Natural killer cell (primary cell): ENCODE measurements around the gene BRD3. TPM values are rescaled to one million over a fixed set of nuclear protein-coding genes. Genes with fewer than 3 reads are reported as not detected.

Source experiments
- ATAC-seq, 3 donors: fragments of 150-1000 bp in 2 of 3; fragments of 200-7000 bp in 1 of 3; cut with Tn5 transposase; 1 replicate in 1 of 3; 2 replicates in 2 of 3; pipeline ENCODE4 v1.10.0; 2021; ENCODE audit warnings: mild to moderate bottlenecking in 2 of 3, moderate library complexity in 2 of 3
- DNase-seq, 2 donors: peaks; one replicate each; pipeline versions ENCODE4 v3.0.0 to v3.0.0-alpha.2; 2013 to 2021; ENCODE audit warnings: mixed read lengths in 1 of 2
- H3K27ac ChIP-seq: one replicate; pipeline ENCODE4 v1.5.1; 2013; ENCODE audit warnings: mild to moderate bottlenecking, low read length
- H3K27me3 ChIP-seq: one replicate; pipeline ENCODE4 v1.6.1; 2013; ENCODE audit warnings: low read length; ENCODE audit not compliant: control insufficient read depth, insufficient read depth
- H3K36me3 ChIP-seq: one replicate; pipeline ENCODE4 v1.6.1; 2013; ENCODE audit warnings: low read length; ENCODE audit not compliant: control insufficient read depth, insufficient read depth
- H3K4me1 ChIP-seq: one replicate; pipeline ENCODE4 v1.6.1; 2013; ENCODE audit warnings: low read length; ENCODE audit not compliant: control insufficient read depth, insufficient read depth
- H3K4me3 ChIP-seq: one replicate; pipeline ENCODE4 v1.5.1; 2013; ENCODE audit warnings: low read length
- H3K9me3 ChIP-seq: one replicate; pipeline ENCODE4 v1.6.1; 2013; ENCODE audit warnings: low read length; ENCODE audit not compliant: control insufficient read depth, insufficient read depth
- H3K27ac Mint-ChIP-seq, 2 donors: one replicate each; pipeline ENCODE4 v1.8.0; 2022; ENCODE audit warnings: mild to moderate bottlenecking in 2 of 2, mixed read lengths in 2 of 2, moderate library complexity in 1 of 2
- H3K27me3 Mint-ChIP-seq, 2 donors: one replicate each; pipeline ENCODE4 v1.8.0; 2022; ENCODE audit warnings: low read depth in 2 of 2, mixed read lengths in 2 of 2
- H3K36me3 Mint-ChIP-seq: one replicate; pipeline ENCODE4 v1.8.0; 2022; ENCODE audit warnings: mixed read lengths
- H3K4me1 Mint-ChIP-seq, 2 donors: one replicate each; pipeline ENCODE4 v1.8.0; 2022; ENCODE audit warnings: mixed read lengths in 2 of 2
- H3K4me3 Mint-ChIP-seq: one replicate; pipeline ENCODE4 v1.8.0; 2022; ENCODE audit warnings: mild to moderate bottlenecking, moderate library complexity, mixed read lengths
- H3K9me3 Mint-ChIP-seq, 2 donors: one replicate each; pipeline ENCODE4 v1.8.0; 2022; ENCODE audit warnings: mixed read lengths in 2 of 2
- CTCF ChIP-seq: fragments of 200-600 bp; IDR thresholded peaks from one replicate; pipeline ENCODE4 v1.8.0; 2022; ENCODE audit warnings: antibody characterized with exemption
- whole genome bisulfite sequencing: methylation state at CpG from one replicate; pipeline ENCODE4 v1.1.7; 2013; ENCODE audit warnings: missing lambda C conversion rate; ENCODE audit not compliant: insufficient coverage; 5-methylcytosine and 5-hydroxymethylcytosine counted together
- intact Hi-C: fragments of 100-400 bp; cut with micrococcal nuclease; formaldehyde crosslinking; loops from one replicate; pipeline ENCODE4 v1.14.2; 2022
- total RNA-seq, 4 donors: library from RNA; stranded (reverse); fragments of 120-200 nt in 1 of 4; gene quantifications; one replicate each; pipeline versions ENCODE4 v1.2.3 to v1.2.4, GENCODE V29; 2013 to 2022

Gene BRD3
- total RNA-seq, 3 donors from 2014 or later (not counting 1 experiment from before 2014, with no cell fraction given), result 52.8 to 63.0 (median 52.8) TPM

GRCh38 chr9:134028575-134029247, 39.1 kb downstream of the BRD3 start:
- ATAC-seq, result no peak

GRCh38 chr9:134028076-134028475, 39.8 kb downstream of the BRD3 start:
- Mint-ChIP-seq H3K36me3 (peaks cover 2% of the 10 kb centered on the region), H3K27me3 (no peaks in the 10 kb centered on the region), H3K27ac (no peak overlapping the region), H3K9me3 (no peaks in the 10 kb centered on the region), H3K4me1 (peaks cover 11 to 17% of the 10 kb centered on the region in 2 donors), H3K4me3 (peak overlapping the region; percentile 53)
- H3K4me3 ChIP-seq, result no peak overlapping the region
- ATAC-seq (no peak), DNase-seq (no peak)
- intact Hi-C loops, result no loop called here
- peaks cover under 1% of the 10 kb centered on the region for H3K36me3 ChIP-seq
- no peaks in the 10 kb centered on the region for H3K9me3 ChIP-seq
- TF ChIP-seq CTCF, result no peak
- WGBS, result 98% methylated on average over 9 of the region's 9 CpGs
- H3K27ac ChIP-seq, result no peak overlapping the region
- H3K4me1 ChIP-seq, result peaks cover 14% of the 10 kb centered on the region
- H3K27me3 ChIP-seq, result no peaks in the 10 kb centered on the region

More at GRCh38 chr9:134028575-134029247, 39.1 kb downstream of the BRD3 start:
- peaks cover 14% of the 10 kb centered on the region for H3K4me1 ChIP-seq
- H3K36me3 Mint-ChIP-seq, result peaks cover 6% of the 10 kb centered on the region
- WGBS, result 96% methylated on average over 22 of the region's 22 CpGs
- no peak overlapping the region for H3K27ac ChIP-seq
- peak overlapping the region; percentile 53 for H3K4me3 Mint-ChIP-seq
- no peaks in the 10 kb centered on the region for H3K27me3 ChIP-seq
- intact Hi-C loops, result no loop called here
- H3K4me3 ChIP-seq, result no peak overlapping the region
- H3K4me1 Mint-ChIP-seq, result peaks cover 11 to 17% of the 10 kb centered on the region in 2 donors
- no peak for TF ChIP-seq CTCF
- H3K27ac Mint-ChIP-seq, result no peak overlapping the region
- H3K27me3 Mint-ChIP-seq, result no peaks in the 10 kb centered on the region
- no peaks in the 10 kb centered on the region for H3K9me3 ChIP-seq
- peaks cover 7% of the 10 kb centered on the region for H3K36me3 ChIP-seq
- DNase-seq, result no peak
- H3K9me3 Mint-ChIP-seq, result no peaks in the 10 kb centered on the region

- Histone ChIP-seq H3K9me3 (no peaks in the 10 kb centered on the region), H3K36me3 (no peaks in the 10 kb centered on the region), H3K4me1 (peaks cover 14% of the 10 kb centered on the region), H3K27me3 (no peaks in the 10 kb centered on the region), H3K4me3 (no peak overlapping the region), H3K27ac (no peak overlapping the region)
- no peak for ATAC-seq
- peaks cover 11 to 17% of the 10 kb centered on the region in 2 donors for H3K4me1 Mint-ChIP-seq
- H3K4me3 Mint-ChIP-seq, result peak overlapping the region; percentile 53
- no peak overlapping the region for H3K27ac Mint-ChIP-seq
- no peaks in the 10 kb centered on the region for H3K36me3 Mint-ChIP-seq
- 99% methylated on average over 7 of the region's 7 CpGs for WGBS
- TF ChIP-seq CTCF, result no peak
- H3K27me3 Mint-ChIP-seq, result no peaks in the 10 kb centered on the region
- no peak for DNase-seq
- H3K9me3 Mint-ChIP-seq, result no peaks in the 10 kb centered on the region
- intact Hi-C loops, result no loop called here
Measured at GRCh38 chr9:134027561-134027960, 40.3 kb downstream of the BRD3 start.

- Mint-ChIP-seq H3K36me3 (no peaks in the 10 kb centered on the region), H3K27me3 (no peaks in the 10 kb centered on the region), H3K9me3 (no peaks in the 10 kb centered on the region), H3K4me3 (peak overlapping the region; percentile 42), H3K4me1 (peaks cover 11 to 17% of the 10 kb centered on the region in 2 donors), H3K27ac (no peak overlapping the region)
- H3K4me1 ChIP-seq, result peaks cover 14% of the 10 kb centered on the region
- H3K36me3 ChIP-seq, result no peaks in the 10 kb centered on the region
- no peak for DNase-seq
- TF ChIP-seq CTCF, result no peak
- H3K27me3 ChIP-seq, result no peaks in the 10 kb centered on the region
- no peaks in the 10 kb centered on the region for H3K9me3 ChIP-seq
- ATAC-seq, result no peak
- H3K4me3 ChIP-seq, result no peak overlapping the region
- intact Hi-C loops, result no loop called here
- H3K27ac ChIP-seq, result no peak overlapping the region
- WGBS, result 91% methylated on average over 8 of the region's 8 CpGs
Measured at GRCh38 chr9:134026981-134027380, 40.8 kb downstream of the BRD3 start.
